GM12872 (cell line): ENCODE results near the gene USP7.

Experiments
- TF ChIP-seq, protein P1 (sequence below): IDR thresholded peaks from 3 replicates; pipeline ENCODE4 v1.5.1; 2011; ENCODE audit warnings: low read depth, mild to moderate bottlenecking, low read length, moderate library complexity; ENCODE audit not compliant: insufficient read depth

Gene USP7

DNA sequence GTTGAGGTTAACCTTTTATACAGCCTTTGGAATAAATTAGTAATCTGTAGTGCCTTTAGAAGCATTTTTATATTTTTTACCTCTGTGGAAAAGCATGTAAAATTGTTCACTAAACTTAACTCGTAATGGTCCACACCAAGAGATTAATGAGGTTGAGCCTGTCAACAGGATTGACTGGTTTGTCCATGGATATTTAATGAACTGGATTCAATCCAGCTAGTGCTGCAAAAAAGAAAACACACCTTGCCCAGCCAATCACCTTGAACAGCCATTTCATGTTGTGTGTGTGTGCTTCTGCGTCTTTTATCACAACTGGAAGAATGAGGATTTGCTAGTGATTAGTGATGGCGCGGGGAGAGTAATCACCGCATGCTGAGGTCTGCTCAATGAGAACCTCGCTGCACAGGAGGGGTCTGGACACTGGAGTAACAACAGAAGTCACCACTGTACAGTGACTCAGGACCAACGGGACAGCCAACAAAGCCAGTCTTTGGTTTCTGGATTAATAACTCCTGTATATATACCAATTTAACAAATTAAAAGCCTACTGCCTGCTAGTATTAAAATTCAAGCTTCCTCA lies 47.9 kb downstream of the USP7 start:
- TF ChIP-seq, protein P1, sequence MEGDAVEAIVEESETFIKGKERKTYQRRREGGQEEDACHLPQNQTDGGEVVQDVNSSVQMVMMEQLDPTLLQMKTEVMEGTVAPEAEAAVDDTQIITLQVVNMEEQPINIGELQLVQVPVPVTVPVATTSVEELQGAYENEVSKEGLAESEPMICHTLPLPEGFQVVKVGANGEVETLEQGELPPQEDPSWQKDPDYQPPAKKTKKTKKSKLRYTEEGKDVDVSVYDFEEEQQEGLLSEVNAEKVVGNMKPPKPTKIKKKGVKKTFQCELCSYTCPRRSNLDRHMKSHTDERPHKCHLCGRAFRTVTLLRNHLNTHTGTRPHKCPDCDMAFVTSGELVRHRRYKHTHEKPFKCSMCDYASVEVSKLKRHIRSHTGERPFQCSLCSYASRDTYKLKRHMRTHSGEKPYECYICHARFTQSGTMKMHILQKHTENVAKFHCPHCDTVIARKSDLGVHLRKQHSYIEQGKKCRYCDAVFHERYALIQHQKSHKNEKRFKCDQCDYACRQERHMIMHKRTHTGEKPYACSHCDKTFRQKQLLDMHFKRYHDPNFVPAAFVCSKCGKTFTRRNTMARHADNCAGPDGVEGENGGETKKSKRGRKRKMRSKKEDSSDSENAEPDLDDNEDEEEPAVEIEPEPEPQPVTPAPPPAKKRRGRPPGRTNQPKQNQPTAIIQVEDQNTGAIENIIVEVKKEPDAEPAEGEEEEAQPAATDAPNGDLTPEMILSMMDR, result no peak

DNA sequence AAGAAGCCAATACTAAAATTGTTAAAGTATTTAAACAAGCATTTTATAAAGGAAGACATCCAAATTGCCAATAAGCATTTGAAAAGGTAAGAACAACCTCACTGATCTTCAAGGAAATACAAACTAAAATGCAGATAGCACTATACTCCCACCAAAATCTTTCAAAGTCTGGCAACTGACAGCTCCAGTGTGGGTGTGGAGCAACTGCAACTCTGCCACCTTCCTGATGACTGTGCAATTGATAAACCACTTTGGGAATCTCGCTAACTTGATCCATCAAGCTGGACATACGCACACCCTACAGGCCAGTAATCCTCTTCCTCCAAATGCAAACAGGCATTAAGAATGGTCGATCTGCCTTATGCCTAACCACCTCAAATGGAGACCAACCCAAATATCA lies 49.6 kb downstream of the USP7 start:
- TF ChIP-seq, protein P1, result no peak

DNA sequence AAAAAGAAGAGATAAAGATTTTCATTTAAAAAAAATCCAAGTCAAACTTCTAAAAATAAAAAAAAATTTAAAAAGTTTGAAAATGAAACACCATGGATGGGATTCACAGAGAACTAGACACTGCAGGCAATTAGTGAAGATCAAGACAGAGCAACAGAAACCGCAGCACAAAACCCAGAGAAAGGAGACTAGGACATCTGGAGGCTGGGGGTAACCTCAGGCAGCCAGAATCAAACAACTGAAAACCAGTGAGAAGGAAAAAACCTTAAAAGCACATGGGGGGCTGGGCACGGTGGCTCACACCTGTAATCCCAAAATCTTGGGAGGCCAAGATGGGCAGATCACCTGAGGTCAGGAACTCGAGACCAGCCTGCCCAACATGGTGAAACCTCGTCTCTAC lies 50.9 kb downstream of the USP7 start:
- TF ChIP-seq, protein P1, result no peak

DNA sequence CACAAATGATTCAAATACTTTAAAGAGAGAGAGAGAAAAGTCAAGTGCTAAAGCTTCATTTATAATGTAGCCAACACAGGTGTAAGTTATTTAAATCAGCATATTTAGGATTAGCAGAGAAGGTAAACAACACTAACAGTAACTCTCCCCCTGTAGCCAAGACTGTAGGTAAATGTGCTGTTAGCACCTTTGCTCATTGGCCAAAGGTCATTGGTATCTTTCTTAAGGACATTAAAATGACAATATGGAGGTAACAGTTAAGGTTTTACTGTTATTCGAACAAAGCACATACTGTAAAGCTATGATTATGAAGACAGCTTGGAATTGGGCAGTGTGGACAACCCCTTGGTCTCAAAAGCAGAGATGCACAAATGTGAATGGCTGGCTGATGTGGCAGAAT lies 52.9 kb downstream of the USP7 start:
- TF ChIP-seq, protein P1, result no peak

DNA sequence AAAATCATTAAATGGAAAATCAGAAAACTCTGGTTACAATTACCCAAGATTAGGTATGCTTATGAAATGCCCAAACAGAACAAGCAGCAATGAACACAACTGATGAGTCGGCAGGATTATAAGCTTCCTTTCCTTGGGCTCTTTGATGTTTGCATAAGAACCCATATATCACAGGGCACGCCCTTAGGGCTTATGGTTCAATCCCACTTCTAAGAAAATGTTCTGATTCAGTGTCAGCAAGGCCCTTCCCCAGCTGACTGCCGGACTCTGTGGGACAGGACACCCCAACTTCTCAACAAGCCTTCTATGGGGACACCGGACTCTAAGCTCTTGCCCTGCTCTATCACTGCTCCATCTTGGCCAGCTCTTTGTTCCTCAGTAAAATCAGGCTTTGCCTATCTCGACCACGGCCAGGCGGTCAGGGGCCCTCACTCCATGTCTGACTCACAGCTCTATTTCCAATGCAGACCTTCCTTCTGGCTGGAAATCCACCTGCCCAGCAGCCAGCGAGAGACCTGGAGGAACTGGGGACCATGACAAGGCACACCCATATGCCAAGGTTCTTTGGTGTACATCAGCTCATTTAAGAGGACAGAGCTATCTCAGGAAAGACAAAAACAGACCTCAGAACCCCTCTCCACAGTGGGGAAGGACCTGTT lies 54.8 kb downstream of the USP7 start:
- TF ChIP-seq, protein P1, result no peak

DNA sequence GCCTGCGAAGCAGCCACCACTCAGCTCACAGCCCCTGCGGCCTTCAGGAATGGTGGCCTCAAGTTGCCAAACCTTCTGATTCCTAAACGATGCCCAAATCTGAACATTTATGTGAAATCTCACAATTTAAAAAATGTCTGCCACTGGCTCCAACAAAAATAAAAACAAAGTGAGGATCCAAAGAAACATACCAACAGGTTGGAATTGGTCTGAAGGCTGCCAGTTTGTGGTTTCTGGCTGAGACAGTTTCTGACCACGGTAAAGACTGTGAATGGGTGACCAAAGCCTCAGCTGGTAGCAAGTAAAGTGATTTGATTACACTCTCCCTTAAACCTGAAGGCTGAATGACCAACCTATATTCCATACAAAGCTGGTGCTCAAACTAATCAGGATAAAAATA lies 56.6 kb downstream of the USP7 start:
- TF ChIP-seq, protein P1, result no peak

DNA sequence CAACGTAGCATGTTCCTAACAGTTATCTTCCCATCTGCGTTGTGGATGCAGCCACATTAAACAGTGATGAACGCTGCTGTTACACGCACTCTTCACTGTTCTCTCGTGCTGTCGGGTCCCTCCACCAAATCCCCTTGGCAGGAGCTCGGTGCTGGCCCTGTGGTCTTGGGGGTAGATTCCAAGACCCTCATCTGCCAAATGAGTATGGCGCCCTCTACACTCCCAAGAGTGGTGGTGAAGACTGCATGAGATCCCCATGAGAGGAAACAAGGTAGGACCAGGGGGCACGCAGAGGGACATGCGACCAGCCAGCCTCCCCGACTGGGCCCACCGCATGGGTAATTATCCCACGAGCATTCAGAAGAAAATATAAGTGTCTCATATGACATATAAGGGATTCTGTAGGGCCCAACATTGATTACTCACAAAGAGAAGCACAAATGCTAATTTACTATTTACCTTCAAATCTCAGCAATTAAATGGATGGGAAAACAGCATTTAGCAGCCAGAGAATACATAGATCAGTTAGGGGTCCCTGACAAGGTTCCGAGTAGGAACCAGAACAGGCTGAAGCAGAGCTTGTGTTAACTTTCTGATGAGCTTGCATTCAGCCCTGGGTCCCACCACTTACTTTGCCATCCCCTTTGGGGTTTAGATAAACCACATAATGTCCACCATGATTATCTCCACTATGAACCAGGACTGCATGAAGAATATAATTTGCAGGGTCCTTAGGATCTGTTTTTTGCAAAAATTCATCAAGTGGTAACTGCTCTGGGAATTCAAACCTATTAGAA lies 57.7 kb downstream of the USP7 start:
- TF ChIP-seq, protein P1, result peak; percentile 48
